C4-2B (cell line): ENCODE data around the gene RCC1.
"Not testable (repeated sequence)": the region's sequence is repeated elsewhere in the genome, so short reads cannot be mapped to it uniquely, and the experiment has no call there.

Source experiments
- CTCF ChIP-seq: fragments of 450-650 bp; conservative IDR thresholded peaks from 2 replicates; pipeline ENCODE4 v1.5.1; 2017; ENCODE audit warnings: mild to moderate bottlenecking
- ZFX ChIP-seq: fragments of 450-650 bp; IDR thresholded peaks from 2 replicates; pipeline ENCODE4 v1.6.1; 2017

- not testable (repeated sequence) for TF ChIP-seq CTCF, ZFX
Measured at GRCh38 chr1:28525002-28525642, 19.3 kb downstream of the RCC1 start.
